ENCODE data around the gene TBC1D16.

GRCh38 chr17:80018917-80019651, 16.6 kb downstream of the TBC1D16 start:
- TF ChIP-seq POLR2A (IDR thresholded peaks at IDR 0.05; ENCODE audit: low read depth, low read length) (no peak), CTCF (IDR thresholded peaks at IDR 0.05 in 2 of 3, conservative IDR thresholded peaks at IDR 0.05 in 1 of 3; ENCODE audit: control insufficient read depth in 2 of 3, extremely low read depth in 1 of 3, insufficient read depth in 1 of 3, low read depth in 3 of 3, low read length in 3 of 3) (no peak), USF2 (IDR thresholded peaks at IDR 0.05; ENCODE audit: borderline replicate concordance, low read depth, low read length) (no peak), GATAD2B (conservative IDR thresholded peaks at IDR 0.05; ENCODE audit: low read depth) (no peak), HCFC1 (IDR thresholded peaks at IDR 0.05; ENCODE audit: low read length) (no peak), CHD1 (IDR thresholded peaks at IDR 0.05; ENCODE audit: low read depth, low read length) (no peak), EZH2 (IDR thresholded peaks at IDR 0.05; ENCODE audit: borderline replicate concordance, control insufficient read depth, low read depth, low read length) (no peak), CEBPB (IDR thresholded peaks at IDR 0.05; ENCODE audit: borderline replicate concordance in 1 of 2, low read depth in 2 of 2, low read length in 2 of 2) (no peak)

Measured in GM12878 (cell line).